GM23338 (cell line): ENCODE measurements around the gene TNFSF18. TPM values are rescaled to one million over a fixed set of nuclear protein-coding genes. Genes with fewer than 3 reads are reported as not detected.

Source experiments
- ATAC-seq: fragments of 200-7000 bp; cut with Tn5 transposase; 3 replicates; pipeline ENCODE4 v1.9.1; 2020
- DNase-seq: peaks from one replicate; pipeline ENCODE4 v3.0.0-alpha.2; 2015; ENCODE audit warnings: low spot score
- H2AFZ ChIP-seq: fragments of 200-600 bp; sonication (generic); 2 replicates; pipeline ENCODE4 v1.8.0; 2016; ENCODE audit warnings: antibody characterized with exemption, mild to moderate bottlenecking, moderate library complexity
- H3F3A ChIP-seq: fragments of 200-600 bp; sonication (generic); replicated peaks from 2 replicates; pipeline ENCODE4 v1.8.0; 2017; ENCODE audit warnings: antibody characterized with exemption, mixed run types, low read depth
- H3K27ac ChIP-seq: fragments of 200-600 bp; sonication (generic); 2 replicates; pipeline ENCODE4 v1.6.1; 2016; ENCODE audit warnings: low read depth
- H3K27me3 ChIP-seq: fragments of 200-600 bp; sonication (generic); 2 replicates; pipeline ENCODE4 v1.8.0; 2016; ENCODE audit warnings: mild to moderate bottlenecking, mixed run types, moderate library complexity; ENCODE audit not compliant: insufficient read depth
- H3K36me3 ChIP-seq: fragments of 200-600 bp; sonication (generic); 2 replicates; pipeline ENCODE4 v1.8.0; 2016; ENCODE audit warnings: mild to moderate bottlenecking; ENCODE audit not compliant: insufficient read depth
- H3K4me1 ChIP-seq: fragments of 200-600 bp; sonication (generic); 2 replicates; pipeline ENCODE4 v1.8.0; 2016; ENCODE audit warnings: mild to moderate bottlenecking, moderate library complexity; ENCODE audit not compliant: insufficient read depth
- H3K4me2 ChIP-seq: fragments of 200-600 bp; sonication (generic); 2 replicates; pipeline ENCODE4 v1.7.1; 2017; ENCODE audit warnings: mixed run types
- H3K4me3 ChIP-seq: fragments of 200-600 bp; sonication (generic); 2 replicates; pipeline ENCODE4 v1.6.1; 2016; ENCODE audit warnings: mixed run types
- H3K79me2 ChIP-seq: fragments of 200-600 bp; sonication (generic); replicated peaks from 2 replicates; pipeline ENCODE4 v1.8.0; 2017; ENCODE audit warnings: mild to moderate bottlenecking; ENCODE audit not compliant: insufficient read depth
- H3K9me2 ChIP-seq: fragments of 200-600 bp; sonication (generic); 2 replicates; pipeline ENCODE4 v1.8.0; 2017; ENCODE audit not compliant: insufficient read depth
- H4K20me1 ChIP-seq: fragments of 200-600 bp; sonication (generic); replicated peaks from 2 replicates; pipeline ENCODE4 v1.8.0; 2017; ENCODE audit warnings: mild to moderate bottlenecking; ENCODE audit not compliant: insufficient read depth
- H3K27ac Mint-ChIP-seq: 2 replicates; pipeline ENCODE4 v1.8.0; 2020; ENCODE audit warnings: inconsistent platforms, mild to moderate bottlenecking, moderate library complexity, mixed read lengths
- H3K27me3 Mint-ChIP-seq: 3 replicates; pipeline ENCODE4 v1.8.0; 2022; ENCODE audit warnings: low read depth, mild to moderate bottlenecking, moderate library complexity, mixed read lengths, inconsistent platforms; ENCODE audit not compliant: insufficient read depth, poor library complexity
- H3K36me3 Mint-ChIP-seq: 3 replicates; pipeline ENCODE4 v1.8.0; 2021; ENCODE audit warnings: low read depth, mild to moderate bottlenecking, inconsistent platforms, moderate library complexity, mixed read lengths
- H3K4me1 Mint-ChIP-seq: 3 replicates; pipeline ENCODE4 v1.8.0; 2020; ENCODE audit warnings: mild to moderate bottlenecking, inconsistent platforms, mixed read lengths
- H3K4me3 Mint-ChIP-seq: 3 replicates; pipeline ENCODE4 v1.8.0; 2021; ENCODE audit warnings: moderate library complexity, mild to moderate bottlenecking, inconsistent platforms, mixed read lengths
- H3K9me3 Mint-ChIP-seq: 3 replicates; pipeline ENCODE4 v1.8.0; 2020; ENCODE audit warnings: moderate library complexity, mild to moderate bottlenecking, inconsistent platforms, mixed read lengths
- CREB1 ChIP-seq: fragments of 250-450 bp; sonication (Bioruptor Pico); IDR thresholded peaks from 2 replicates; pipeline ENCODE4 v1.5.0; 2020; ENCODE audit warnings: low read depth, mild to moderate bottlenecking, moderate library complexity
- CTCF ChIP-seq, 2 experiments: fragments of 200-600 bp in 1 of 2; sonication (generic) in 1 of 2; conservative IDR thresholded peaks; 2 replicates each; pipeline versions ENCODE4 v1.5.1 to v1.6.1; 2016 to 2017; ENCODE audit warnings: antibody characterized with exemption in 2 of 2, low read depth in 2 of 2, mild to moderate bottlenecking in 2 of 2, moderate library complexity in 1 of 2
- ETS1 ChIP-seq: IDR thresholded peaks from 2 replicates; pipeline ENCODE4 v1.6.1; 2016; ENCODE audit warnings: antibody characterized with exemption
- EZH2 ChIP-seq: fragments of 200-600 bp; sonication (generic); IDR thresholded peaks from one replicate; pipeline ENCODE4 v1.8.0; 2017; ENCODE audit warnings: antibody characterized with exemption, mild to moderate bottlenecking, low read depth; ENCODE audit not compliant: unreplicated experiment
- EZH2phosphoT487 ChIP-seq: fragments of 200-600 bp; sonication (generic); IDR thresholded peaks from one replicate; pipeline ENCODE4 v1.8.1; 2018; ENCODE audit warnings: antibody characterized with exemption; ENCODE audit not compliant: unreplicated experiment
- JUNB ChIP-seq: IDR thresholded peaks from one replicate; pipeline ENCODE4 v1.6.1; 2016; ENCODE audit warnings: antibody characterized with exemption; ENCODE audit not compliant: unreplicated experiment
- NANOG ChIP-seq: IDR thresholded peaks from 2 replicates; pipeline ENCODE4 v1.6.1; 2016; ENCODE audit warnings: antibody characterized with exemption, borderline replicate concordance
- POLR2AphosphoS5 ChIP-seq: IDR thresholded peaks from 2 replicates; pipeline ENCODE4 v1.6.1; 2016; ENCODE audit warnings: antibody characterized with exemption, low read depth
- REST ChIP-seq: IDR thresholded peaks from one replicate; pipeline ENCODE4 v1.6.1; 2018; ENCODE audit warnings: antibody characterized with exemption; ENCODE audit not compliant: unreplicated experiment
- STAT1 ChIP-seq: IDR thresholded peaks from one replicate; pipeline ENCODE4 v1.6.1; 2016; ENCODE audit warnings: antibody characterized with exemption; ENCODE audit not compliant: unreplicated experiment
- ZNF114 ChIP-seq: fragments of 250-450 bp; sonication (Bioruptor Pico); IDR thresholded peaks from 2 replicates; pipeline ENCODE4 v1.5.0; 2020; ENCODE audit warnings: mild to moderate bottlenecking, moderate library complexity
- ZNF331 ChIP-seq: fragments of 250-450 bp; sonication (Bioruptor Pico); IDR thresholded peaks from 2 replicates; pipeline ENCODE4 v1.5.0; 2020; ENCODE audit warnings: low read depth, mild to moderate bottlenecking, moderate library complexity
- ZNF462 ChIP-seq: fragments of 250-450 bp; sonication (Bioruptor Pico); IDR thresholded peaks from 2 replicates; pipeline ENCODE4 v1.5.0; 2020; ENCODE audit warnings: mild to moderate bottlenecking, moderate library complexity
- polyA plus RNA-seq: library from polyadenylated mRNA; unstranded; fragments of >200 nt; fragmentation: Nextera tagmentation; extraction: Ambion mirVana; gene quantifications from 2 replicates; pipeline ENCODE4 v1.2.1, GENCODE V29; 2016
- total RNA-seq: library from RNA; depleted of rRNA; stranded (reverse); fragments of >200 nt; shearing (Covaris generic); gene quantifications from 2 replicates; pipeline ENCODE4 v1.2.3, GENCODE V29; 2014

The TNFSF18 gene
- total and polyA plus RNA-seq, 2 experiments from 2014 or later = not detected

GRCh38 chr1:173048621-173049321 lies 2.0 kb downstream of the TNFSF18 start:
- no peaks in the 10 kb centered on the region for H3K27me3 Mint-ChIP-seq
- Histone ChIP-seq H3K4me3 (no peak overlapping the region), H2AFZ (no peak overlapping the region), H3K79me2 (no peaks in the 10 kb centered on the region), H3K27me3 (no peaks in the 10 kb centered on the region), H3K4me1 (no peaks in the 10 kb centered on the region), H3F3A (no peaks in the 10 kb centered on the region), H3K36me3 (no peaks in the 10 kb centered on the region), H3K4me2 (no peak overlapping the region), H3K27ac (no peak overlapping the region), H3K9me2 (peaks cover 9% of the 10 kb centered on the region), H4K20me1 (no peaks in the 10 kb centered on the region)
- no peaks in the 10 kb centered on the region for H3K4me1 Mint-ChIP-seq
- TF ChIP-seq EZH2phosphoT487 (no peak), STAT1 (no peak), CTCF (conservative IDR thresholded peaks at IDR 0.05; ENCODE audit: low read depth in 2 of 2) (no peak), ETS1 (no peak), EZH2 (no peak), REST (no peak), POLR2AphosphoS5 (no peak), ZNF462 (CRISPR knock-in tag) (no peak), ZNF114 (CRISPR knock-in tag) (no peak), CREB1 (CRISPR knock-in tag) (no peak), NANOG (no peak), ZNF331 (no peak), JUNB (no peak)
- no peaks in the 10 kb centered on the region for H3K36me3 Mint-ChIP-seq
- H3K4me3 Mint-ChIP-seq = no peak overlapping the region
- DNase-seq = no peak
- ATAC-seq = no peak
- H3K9me3 Mint-ChIP-seq = no peaks in the 10 kb centered on the region
- no peak overlapping the region for H3K27ac Mint-ChIP-seq
